ENCODE data around the gene CEACAM19. TPM values are rescaled to one million over a fixed set of nuclear protein-coding genes. Genes with fewer than 3 reads are reported as not detected.
A peak's percentile ranks its signal among the peaks of the same experiment; 100 is the strongest.
"Not testable (repeated sequence)": the region's sequence is repeated elsewhere in the genome, so short reads cannot be mapped to it uniquely, and the experiment has no call there.

CEACAM19 gene
- total and polyA plus RNA-seq, 5 experiments from 2014 or later: 0.14 to 3.6 (median 1.9) TPM; not detected in 2

GRCh38 chr19:44684396-44684795 is 13.1 kb downstream of the CEACAM19 start:
- H3K36me3 Mint-ChIP-seq, DNase-seq, ATAC-seq, H3K9me3 Mint-ChIP-seq: not testable (repeated sequence)
- peak overlapping the region in 2 of 10 donors; percentile 25 to 43 for H3K27ac Mint-ChIP-seq
- H3K27me3 Mint-ChIP-seq: peaks cover 0 to 17% (median 3%) of the 10 kb centered on the region in 5 donors
- peaks cover 16 to 34% (median 19%) of the 10 kb centered on the region in 4 donors for H3K4me1 Mint-ChIP-seq
- POLR2A ChIA-PET: interaction anchor here (0.9 kb wide), 1 partner anchor 25 kb away, joined by 4 read pairs; no protein-coding TSS in a partner anchor
- peak overlapping the region in 3 of 10 donors; percentile 13 to 64 (median 16) for H3K4me3 Mint-ChIP-seq

GRCh38 chr19:44684892-44685863 is 13.9 kb downstream of the CEACAM19 start:
- POLR2A ChIA-PET: no interaction called here
- H3K4me3 Mint-ChIP-seq: peak overlapping the region in 8 of 10 donors; percentile 0 to 64 (median 18)
- peak overlapping the region in 4 of 10 donors; percentile 12 to 46 (median 29) for H3K27ac Mint-ChIP-seq
- no peaks in the 10 kb centered on the region for H3K36me3 Mint-ChIP-seq
- no peaks in the 10 kb centered on the region for H3K9me3 Mint-ChIP-seq
- peak; percentile 36 to 47 for ATAC-seq
- no peak for DNase-seq
- H3K27me3 Mint-ChIP-seq: peaks cover 0 to 17% (median 3%) of the 10 kb centered on the region in 5 donors
- H3K4me1 Mint-ChIP-seq: peaks cover 19 to 41% (median 27%) of the 10 kb centered on the region in 4 donors

- peaks cover 19 to 41% (median 27%) of the 10 kb centered on the region in 4 donors for H3K4me1 Mint-ChIP-seq
- no peak overlapping the region for H3K4me3 Mint-ChIP-seq
- DNase-seq (no peak), ATAC-seq (no peak)
- H3K9me3 Mint-ChIP-seq: no peaks in the 10 kb centered on the region
- H3K27ac Mint-ChIP-seq: no peak overlapping the region
- POLR2A ChIA-PET: no interaction called here
- H3K27me3 Mint-ChIP-seq: peaks cover 0 to 17% (median 3%) of the 10 kb centered on the region in 5 donors
- no peaks in the 10 kb centered on the region for H3K36me3 Mint-ChIP-seq
Observed at GRCh38 chr19:44685877-44686276, 14.6 kb downstream of the CEACAM19 start.

GRCh38 chr19:44686896-44687295 is 15.6 kb downstream of the CEACAM19 start:
- ATAC-seq: no peak
- peaks cover 19 to 45% (median 30%) of the 10 kb centered on the region in 4 donors for H3K4me1 Mint-ChIP-seq
- no peaks in the 10 kb centered on the region for H3K36me3 Mint-ChIP-seq
- no peak for DNase-seq
- H3K27ac Mint-ChIP-seq: no peak overlapping the region
- H3K27me3 Mint-ChIP-seq: peaks cover 0 to 17% (median 3%) of the 10 kb centered on the region in 5 donors
- H3K9me3 Mint-ChIP-seq: no peaks in the 10 kb centered on the region
- POLR2A ChIA-PET: no interaction called here
- H3K4me3 Mint-ChIP-seq: no peak overlapping the region

- Mint-ChIP-seq H3K27ac (no peak overlapping the region), H3K36me3 (no peaks in the 10 kb centered on the region), H3K9me3 (no peaks in the 10 kb centered on the region), H3K27me3 (peaks cover 0 to 17% (median 3%) of the 10 kb centered on the region in 5 donors), H3K4me1 (peaks cover 25 to 54% (median 40%) of the 10 kb centered on the region in 4 donors), H3K4me3 (no peak overlapping the region)
- POLR2A ChIA-PET: no interaction called here
- ATAC-seq (no peak), DNase-seq (no peak)
Observed at GRCh38 chr19:44687888-44688287, 16.6 kb downstream of the CEACAM19 start.

- Mint-ChIP-seq H3K27ac (peak overlapping the region in 6 of 10 donors; percentile 25 to 85 (median 74)), H3K4me3 (peak overlapping the region in 2 of 10 donors; percentile 7 to 16)
- peak; percentile 53 to 58 for ATAC-seq
Observed at GRCh38 chr19:44689290-44690130, 18.2 kb downstream of the CEACAM19 start.

GRCh38 chr19:44690131-44690440 is 18.8 kb downstream of the CEACAM19 start:
- Mint-ChIP-seq H3K27me3 (peaks cover 0 to 13% (median 3%) of the 10 kb centered on the region in 5 donors), H3K4me1 (peaks cover 20 to 47% (median 36%) of the 10 kb centered on the region in 4 donors), H3K4me3 (no peak overlapping the region), H3K9me3 (no peaks in the 10 kb centered on the region), H3K36me3 (no peaks in the 10 kb centered on the region), H3K27ac (peak overlapping the region in 5 of 10 donors; percentile 25 to 85 (median 73))
- ATAC-seq: no peak
- POLR2A ChIA-PET: interaction anchor here (0.9 kb wide), 2 partner anchors 77 to 265 kb away, joined by 3 read pairs; partner anchors contain the start of gene CLPTM1
- no peak for DNase-seq

More at GRCh38 chr19:44689290-44690130, 18.2 kb downstream of the CEACAM19 start:
- peak; percentile 67 to 89 (median 76) for DNase-seq
- H3K27me3 Mint-ChIP-seq: peaks cover 0 to 17% (median 3%) of the 10 kb centered on the region in 5 donors
- no peaks in the 10 kb centered on the region for H3K36me3 Mint-ChIP-seq
- POLR2A ChIA-PET: interaction anchor here (0.6 to 1.0 kb wide), 3 partner anchors 34 to 350 kb away, joined by 3 to 4 read pairs (median 3); partner anchors contain the start of gene CLPTM1
- H3K4me1 Mint-ChIP-seq: peaks cover 23 to 51% (median 41%) of the 10 kb centered on the region in 4 donors
- no peaks in the 10 kb centered on the region for H3K9me3 Mint-ChIP-seq

GRCh38 chr19:44692379-44692721 is 21.1 kb downstream of the CEACAM19 start:
- peaks cover 20 to 38% (median 37%) of the 10 kb centered on the region in 4 donors for H3K4me1 Mint-ChIP-seq
- H3K4me3 Mint-ChIP-seq: peak overlapping the region; percentile 63 to 85 (median 74)
- peak overlapping the region; percentile 79 to 96 (median 92) for H3K27ac Mint-ChIP-seq
- H3K27me3 Mint-ChIP-seq: peaks cover 0 to 6% (median 3%) of the 10 kb centered on the region in 5 donors
- POLR2A ChIA-PET: interaction anchor here (1.0 kb wide), 1 partner anchor 23 kb away, joined by 3 read pairs; no protein-coding TSS in a partner anchor
- H3K36me3 Mint-ChIP-seq: no peaks in the 10 kb centered on the region
- H3K9me3 Mint-ChIP-seq: no peaks in the 10 kb centered on the region
- peak in 1 of 10 donors; percentile 27 for DNase-seq
- ATAC-seq: peak; percentile 66 to 72

GRCh38 chr19:44694184-44694579 is 22.9 kb downstream of the CEACAM19 start:
- H3K9me3 Mint-ChIP-seq: no peaks in the 10 kb centered on the region
- H3K27me3 Mint-ChIP-seq: peaks cover 0 to 4% (median 0%) of the 10 kb centered on the region in 5 donors
- peak overlapping the region in 8 of 10 donors; percentile 6 to 91 (median 72) for H3K27ac Mint-ChIP-seq
- no peak for DNase-seq
- H3K4me1 Mint-ChIP-seq: peaks cover 19 to 44% (median 31%) of the 10 kb centered on the region in 4 donors
- peak overlapping the region in 2 of 10 donors; percentile 24 to 27 for H3K4me3 Mint-ChIP-seq
- POLR2A ChIA-PET: interaction anchor here (0.6 kb wide), 1 partner anchor 76 kb away, joined by 5 read pairs; no protein-coding TSS in a partner anchor
- no peak for ATAC-seq
- H3K36me3 Mint-ChIP-seq: no peaks in the 10 kb centered on the region

GRCh38 chr19:44696939-44697669 is 25.8 kb downstream of the CEACAM19 start:
- Mint-ChIP-seq H3K9me3 (no peaks in the 10 kb centered on the region), H3K4me3 (no peak overlapping the region), H3K27me3 (peaks cover 0 to 4% (median 0%) of the 10 kb centered on the region in 5 donors), H3K4me1 (peaks cover 11 to 30% (median 16%) of the 10 kb centered on the region in 4 donors), H3K36me3 (no peaks in the 10 kb centered on the region), H3K27ac (peak overlapping the region in 6 of 10 donors; percentile 16 to 85 (median 74))
- ATAC-seq (no peak), DNase-seq (no peak)
- POLR2A ChIA-PET: no interaction called here

- Mint-ChIP-seq H3K4me1 (peaks cover 6 to 24% (median 12%) of the 10 kb centered on the region in 4 donors), H3K9me3 (no peaks in the 10 kb centered on the region), H3K27ac (peak overlapping the region in 3 of 10 donors; percentile 71 to 77 (median 77)), H3K36me3 (no peaks in the 10 kb centered on the region), H3K4me3 (no peak overlapping the region), H3K27me3 (peaks cover 0 to 4% (median 0%) of the 10 kb centered on the region in 5 donors)
- ATAC-seq (no peak), DNase-seq (no peak)
- POLR2A ChIA-PET: no interaction called here
Observed at GRCh38 chr19:44697670-44698034, 26.4 kb downstream of the CEACAM19 start.
